HL-60 (cell line): ENCODE results near the gene ZNF248.

Experiments used
- DNase-seq, 2 experiments: peaks; one replicate each; pipeline ENCODE4 v3.0.0-alpha.2; 2010 to 2020; ENCODE audit warnings: low read depth in 1 of 2, low spot score in 1 of 2
- H3K27ac ChIP-seq: fragments of 250-450 bp; sonication (Bioruptor Pico); replicated peaks from 2 replicates; pipeline ENCODE4 v1.5.1; 2020; ENCODE audit warnings: mild to moderate bottlenecking, moderate library complexity
- H3K27me3 ChIP-seq: fragments of 250-450 bp; sonication (Bioruptor Pico); 2 replicates; pipeline ENCODE4 v1.5.1; 2021; ENCODE audit warnings: mild to moderate bottlenecking, moderate library complexity; ENCODE audit not compliant: insufficient read depth, poor library complexity, severe bottlenecking
- H3K4me3 ChIP-seq: replicated peaks from 2 replicates; pipeline ENCODE4 v1.5.1; 2011; ENCODE audit warnings: mild to moderate bottlenecking, control low read depth, low read length; ENCODE audit not compliant: insufficient read depth
- CTCF ChIP-seq: IDR thresholded peaks from one replicate; pipeline ENCODE4 v1.5.1; 2011; ENCODE audit warnings: low read length, control low read depth, inconsistent platforms; ENCODE audit not compliant: insufficient read depth
- GABPA ChIP-seq: IDR thresholded peaks from 2 replicates; pipeline ENCODE4 v1.6.1; 2012; ENCODE audit warnings: low read depth
- POLR2AphosphoS5 ChIP-seq: IDR thresholded peaks from 2 replicates; pipeline ENCODE4 v1.6.1; 2012; ENCODE audit warnings: low read depth
- REST ChIP-seq: IDR thresholded peaks from 2 replicates; pipeline ENCODE4 v1.6.1; 2012; ENCODE audit warnings: low read depth; ENCODE audit not compliant: insufficient replicate concordance
- SPI1 ChIP-seq: IDR thresholded peaks from 2 replicates; pipeline ENCODE4 v1.6.1; 2012; ENCODE audit warnings: low read depth, mild to moderate bottlenecking, borderline replicate concordance

Gene ZNF248

GRCh38 chr10:37813763-37814162 is 43.6 kb downstream of the ZNF248 start:
- H3K27me3 ChIP-seq: no peaks in the 10 kb centered on the region
- TF ChIP-seq SPI1 (no peak), POLR2AphosphoS5 (no peak), REST (no peak), CTCF (no peak)
- H3K4me3 ChIP-seq: no peak overlapping the region
- no peak overlapping the region for H3K27ac ChIP-seq
- no peak for DNase-seq

GRCh38 chr10:37812290-37812689 is 45.1 kb downstream of the ZNF248 start:
- DNase-seq: no peak
- TF ChIP-seq CTCF (no peak), REST (no peak), SPI1 (no peak), POLR2AphosphoS5 (no peak), GABPA (no peak)
- H3K27ac ChIP-seq: no peak overlapping the region
- H3K4me3 ChIP-seq: no peak overlapping the region
- H3K27me3 ChIP-seq: no peaks in the 10 kb centered on the region

GRCh38 chr10:37803269-37803668 is 54.1 kb downstream of the ZNF248 start:
- no peak for DNase-seq
- Histone ChIP-seq H3K4me3 (no peak overlapping the region), H3K27ac (no peak overlapping the region), H3K27me3 (no peaks in the 10 kb centered on the region)
- TF ChIP-seq REST (no peak), POLR2AphosphoS5 (no peak), GABPA (no peak), CTCF (no peak), SPI1 (no peak)
